Anterior cingulate cortex (tissue), 58 donors: ENCODE data around the gene RBM26.
"Not testable (repeated sequence)": the region's sequence is repeated elsewhere in the genome, so short reads cannot be mapped to it uniquely, and the experiment has no call there.

Experiments
- DNase-seq, 58 donors: peaks; one replicate each; lab custom pipeline; 2025; lab: John Stamatoyannopoulos, UW

Gene RBM26

GRCh38 chr13:79287939-79288795 is 117.9 kb downstream of the RBM26 start:
- no peak for DNase-seq

- DNase-seq = no peak
Measured at GRCh38 chr13:79285159-79285558, 120.9 kb downstream of the RBM26 start.

GRCh38 chr13:79283742-79284141 is 122.3 kb downstream of the RBM26 start:
- no peak for DNase-seq

- no peak for DNase-seq
Measured at GRCh38 chr13:79282976-79283375, 123.1 kb downstream of the RBM26 start.

- no peak for DNase-seq
Measured at GRCh38 chr13:79282508-79282907, 123.5 kb downstream of the RBM26 start.

GRCh38 chr13:79281339-79281747 is 124.7 kb downstream of the RBM26 start:
- DNase-seq = peak in 2 of 58 donors; percentile 0 to 4

GRCh38 chr13:79279735-79280134 is 126.3 kb downstream of the RBM26 start:
- DNase-seq = not testable (repeated sequence)

- DNase-seq = no peak
Measured at GRCh38 chr13:79273045-79273444, 133.0 kb downstream of the RBM26 start.

- DNase-seq = no peak
Measured at GRCh38 chr13:79271616-79272015, 134.4 kb downstream of the RBM26 start.

GRCh38 chr13:79270859-79271258 is 135.2 kb downstream of the RBM26 start:
- DNase-seq = no peak
